Adrenal gland (tissue), 5 donors: ENCODE results near the gene TMEM185B.

ENCODE experiments used
- POLR2A ChIP-seq, 2 donors: fragments of 450-650 bp; IDR thresholded peaks; one replicate each; pipeline ENCODE4 v1.6.1; 2017; ENCODE audit warnings: antibody characterized with exemption in 2 of 2, mild to moderate bottlenecking in 2 of 2, moderate library complexity in 1 of 2
- TF ChIP-seq, protein P1 (sequence below), 6 experiments: fragments of 450-650 bp in 4 of 6; fragments of 200-600 bp in 2 of 6; sonication (generic) in 1 of 6; IDR thresholded peaks; 1 replicate in 5 of 6; 2 replicates in 1 of 6; pipeline versions ENCODE4 v1.5.1 to v1.8.0; 2016 to 2021; ENCODE audit warnings: antibody characterized with exemption in 6 of 6, mild to moderate bottlenecking in 2 of 6, moderate library complexity in 1 of 6
- donor health status: DM: no; HTN: no; CAD: no.

GRCh38 chr2:120204945-120205670 lies 18.1 kb downstream of the TMEM185B start:
- TF ChIP-seq, protein P1, sequence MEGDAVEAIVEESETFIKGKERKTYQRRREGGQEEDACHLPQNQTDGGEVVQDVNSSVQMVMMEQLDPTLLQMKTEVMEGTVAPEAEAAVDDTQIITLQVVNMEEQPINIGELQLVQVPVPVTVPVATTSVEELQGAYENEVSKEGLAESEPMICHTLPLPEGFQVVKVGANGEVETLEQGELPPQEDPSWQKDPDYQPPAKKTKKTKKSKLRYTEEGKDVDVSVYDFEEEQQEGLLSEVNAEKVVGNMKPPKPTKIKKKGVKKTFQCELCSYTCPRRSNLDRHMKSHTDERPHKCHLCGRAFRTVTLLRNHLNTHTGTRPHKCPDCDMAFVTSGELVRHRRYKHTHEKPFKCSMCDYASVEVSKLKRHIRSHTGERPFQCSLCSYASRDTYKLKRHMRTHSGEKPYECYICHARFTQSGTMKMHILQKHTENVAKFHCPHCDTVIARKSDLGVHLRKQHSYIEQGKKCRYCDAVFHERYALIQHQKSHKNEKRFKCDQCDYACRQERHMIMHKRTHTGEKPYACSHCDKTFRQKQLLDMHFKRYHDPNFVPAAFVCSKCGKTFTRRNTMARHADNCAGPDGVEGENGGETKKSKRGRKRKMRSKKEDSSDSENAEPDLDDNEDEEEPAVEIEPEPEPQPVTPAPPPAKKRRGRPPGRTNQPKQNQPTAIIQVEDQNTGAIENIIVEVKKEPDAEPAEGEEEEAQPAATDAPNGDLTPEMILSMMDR (IDR thresholded peaks at IDR 0.05), result no peak
- no peak for TF ChIP-seq POLR2A (IDR thresholded peaks at IDR 0.05)
